GM21423 (cell line): Measurements from ENCODE around the gene CHDH.

Experiments used
- ATAC-seq: cut with Tn5 transposase; IDR thresholded peaks from one replicate; pipeline ENCODE4 v1.9.1; 2021; ENCODE audit warnings: mild to moderate bottlenecking, moderate library complexity; ENCODE audit not compliant: unreplicated experiment

The CHDH gene

DNA sequence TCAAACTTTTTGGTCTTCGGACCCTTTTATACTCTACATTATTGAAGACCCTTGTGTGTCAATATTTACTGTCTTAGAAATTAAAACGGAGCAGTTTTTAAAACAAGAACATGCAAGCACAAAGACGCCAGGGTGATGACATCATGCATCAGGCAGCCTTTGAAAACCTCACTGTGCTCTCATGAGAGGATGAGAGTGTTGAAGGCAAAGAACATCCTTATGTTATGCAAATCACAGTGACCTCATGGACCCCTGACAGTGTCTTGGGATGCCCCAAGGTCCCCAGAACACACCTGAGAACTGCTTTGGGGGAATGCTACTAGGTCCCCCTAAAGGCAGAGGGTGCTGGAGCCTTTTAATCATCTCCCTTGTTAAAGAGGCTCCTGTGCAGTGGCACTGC, 51.6 kb downstream of the CHDH start:
- no peak for ATAC-seq

DNA sequence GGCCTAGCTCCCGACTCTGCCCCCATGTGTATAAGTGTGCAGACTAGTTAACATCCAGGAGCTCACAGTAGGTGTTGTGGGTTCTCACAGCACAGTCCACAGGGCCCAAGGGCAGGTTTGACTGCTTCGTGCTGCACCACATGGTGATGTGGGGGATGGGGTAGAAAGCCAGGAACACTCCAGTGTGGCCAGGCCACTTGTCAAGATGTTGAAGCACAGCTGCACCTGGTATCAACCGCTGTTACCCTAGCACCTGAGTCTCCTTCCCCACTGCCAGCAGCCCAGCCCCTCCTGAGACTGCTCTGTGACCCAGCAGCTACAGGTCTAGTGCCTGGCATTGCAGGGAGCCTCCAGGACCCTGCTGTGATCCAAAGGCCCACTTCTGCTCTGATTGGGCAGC, 53.4 kb downstream of the CHDH start:
- ATAC-seq: no peak

DNA sequence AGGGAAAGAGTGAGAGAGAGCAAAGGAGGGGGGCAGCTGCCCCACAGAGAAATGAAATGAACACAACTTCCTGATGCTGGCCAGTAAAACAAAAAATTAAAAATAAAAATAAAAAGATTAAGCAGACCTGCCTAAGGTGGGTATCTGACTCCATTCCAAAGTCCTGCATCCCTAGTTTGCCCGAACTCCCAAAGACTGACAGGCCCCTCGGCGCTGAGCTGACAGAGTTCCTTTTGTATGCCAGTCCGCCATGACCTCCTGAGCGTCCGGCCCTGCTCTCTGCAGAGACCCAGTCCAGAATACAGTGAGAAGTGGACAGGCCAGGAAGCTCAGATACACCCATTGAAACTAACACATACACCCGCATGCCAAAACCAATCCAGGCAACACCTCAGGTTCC, 54.9 kb downstream of the CHDH start:
- no peak for ATAC-seq

DNA sequence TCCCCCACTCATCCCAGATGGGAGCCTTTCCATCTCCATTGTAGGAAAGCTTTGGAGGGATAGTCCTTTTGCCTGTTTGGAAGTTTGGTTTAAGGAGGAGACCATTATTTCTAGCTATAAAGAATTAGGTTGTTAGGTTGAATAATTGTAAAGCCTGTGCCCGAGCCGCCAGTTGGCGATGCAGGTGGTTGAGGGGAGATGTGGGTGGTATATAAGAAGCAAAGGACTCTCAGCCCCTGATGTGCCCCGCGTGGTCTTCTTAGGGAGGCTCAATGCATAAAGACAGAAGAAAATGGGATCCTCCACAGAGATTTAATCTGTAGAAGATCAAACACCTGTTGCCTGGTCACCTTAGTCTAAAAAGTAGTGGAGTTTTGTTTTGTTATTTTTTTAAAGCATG, 55.7 kb downstream of the CHDH start:
- ATAC-seq: no peak

GRCh38 chr3:53789459-53789858, 56.8 kb downstream of the CHDH start:
- no peak for ATAC-seq

- no peak for ATAC-seq
Measured at GRCh38 chr3:53788038-53788437, 58.2 kb downstream of the CHDH start.

- no peak for ATAC-seq
Measured at GRCh38 chr3:53787016-53787415, 59.2 kb downstream of the CHDH start.

DNA sequence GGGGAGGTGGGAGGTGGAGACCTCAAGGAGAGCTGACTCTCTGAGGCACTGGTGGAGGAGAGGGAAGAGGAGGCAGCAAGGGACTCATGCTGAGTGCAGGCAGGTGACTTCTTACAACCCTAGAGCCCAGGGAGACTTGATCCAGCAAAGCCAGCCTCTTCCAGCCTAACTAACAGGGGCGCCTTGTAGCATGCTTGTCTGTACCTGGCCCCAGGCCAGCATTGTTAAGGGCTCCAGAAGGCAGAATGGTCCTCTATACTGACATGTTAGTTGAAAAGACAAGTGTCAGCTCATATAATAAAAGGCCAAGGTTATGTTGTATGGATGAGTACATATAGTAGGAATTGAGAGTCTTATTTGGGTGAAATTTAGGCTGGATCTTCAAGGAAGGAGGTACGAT, 65.4 kb downstream of the CHDH start:
- no peak for ATAC-seq

GRCh38 chr3:53780171-53780570, 66.0 kb downstream of the CHDH start:
- ATAC-seq: no peak

GRCh38 chr3:53778153-53778552, 68.1 kb downstream of the CHDH start:
- ATAC-seq: no peak

DNA sequence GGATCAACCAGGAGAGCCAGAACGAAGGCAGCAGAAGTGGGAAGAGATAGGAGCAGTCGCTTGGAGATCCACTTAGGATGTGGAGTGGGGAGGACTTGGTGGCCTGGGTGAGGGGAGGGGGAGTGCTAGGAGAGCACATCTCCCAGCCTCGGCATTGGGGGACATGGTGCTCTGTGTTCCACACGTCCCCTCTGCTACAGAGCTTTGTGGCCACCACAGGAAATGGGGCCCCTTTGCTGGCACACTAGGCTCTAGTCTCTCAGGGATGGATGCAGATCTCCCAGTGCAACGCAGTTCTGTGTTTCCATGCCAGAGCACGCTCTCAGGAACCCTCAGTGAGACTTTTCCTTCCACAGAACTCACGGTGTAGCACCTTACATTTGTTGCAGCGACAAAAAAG, 68.8 kb downstream of the CHDH start:
- ATAC-seq: no peak

- ATAC-seq: no peak
Measured at GRCh38 chr3:53776494-53777101, 69.6 kb downstream of the CHDH start.

DNA sequence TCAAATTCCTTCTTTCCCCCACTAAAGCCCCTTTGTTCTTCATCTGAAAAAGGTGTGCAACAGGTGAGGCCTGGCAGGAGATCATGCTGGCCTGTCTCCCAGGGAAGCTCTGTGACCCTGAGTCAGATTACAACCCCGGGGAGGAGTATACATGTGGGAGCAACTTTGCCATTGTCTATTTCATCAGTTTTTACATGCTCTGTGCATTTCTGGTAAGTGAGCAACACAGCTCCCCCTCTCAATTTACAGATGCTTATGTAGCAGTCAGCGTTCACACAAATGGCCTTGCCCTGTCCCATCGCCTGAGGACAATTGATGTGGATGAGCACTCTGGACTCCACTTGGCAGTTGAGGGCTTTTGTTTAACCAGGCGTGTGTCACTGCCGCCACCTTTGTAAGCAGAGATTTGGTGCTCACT, 70.4 kb downstream of the CHDH start:
- no peak for ATAC-seq

DNA sequence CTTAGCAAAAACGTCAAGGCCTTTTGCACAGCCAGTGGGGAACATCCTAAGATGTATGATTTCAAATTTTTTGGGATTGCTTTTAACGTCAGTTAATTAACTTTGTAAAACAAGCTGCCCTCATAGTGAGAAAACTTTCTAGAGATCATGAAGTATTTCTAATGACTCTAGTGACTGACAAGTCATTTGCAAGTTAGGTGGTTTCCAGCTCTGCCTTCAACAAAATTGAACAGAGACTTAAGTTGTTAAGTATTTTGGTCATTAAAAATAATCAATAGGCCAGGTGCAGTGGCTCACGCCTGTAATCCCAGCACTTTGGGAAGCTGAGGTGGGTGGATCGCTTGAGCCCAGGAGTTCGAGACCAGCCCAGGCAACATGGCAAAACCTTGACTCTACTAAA, 71.2 kb downstream of the CHDH start:
- ATAC-seq: no peak

DNA sequence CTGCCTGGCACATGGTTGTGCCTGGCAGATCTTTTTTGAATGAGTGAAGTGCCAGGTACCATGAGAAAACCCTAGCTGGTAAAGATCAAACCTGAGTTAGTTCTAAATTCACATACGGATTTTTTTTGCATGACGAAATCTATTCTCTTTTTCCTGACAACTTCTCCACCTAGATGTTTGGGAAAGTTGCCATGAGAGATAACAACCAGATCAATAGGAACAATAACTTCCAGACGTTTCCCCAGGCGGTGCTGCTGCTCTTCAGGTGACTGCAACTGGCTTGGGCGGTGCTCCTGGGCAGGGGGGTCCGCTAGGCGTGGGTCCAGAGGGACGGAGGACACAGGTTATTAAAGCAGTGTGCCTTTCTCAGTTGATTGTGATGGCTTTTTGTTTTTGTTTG, 71.8 kb downstream of the CHDH start:
- ATAC-seq: no peak

DNA sequence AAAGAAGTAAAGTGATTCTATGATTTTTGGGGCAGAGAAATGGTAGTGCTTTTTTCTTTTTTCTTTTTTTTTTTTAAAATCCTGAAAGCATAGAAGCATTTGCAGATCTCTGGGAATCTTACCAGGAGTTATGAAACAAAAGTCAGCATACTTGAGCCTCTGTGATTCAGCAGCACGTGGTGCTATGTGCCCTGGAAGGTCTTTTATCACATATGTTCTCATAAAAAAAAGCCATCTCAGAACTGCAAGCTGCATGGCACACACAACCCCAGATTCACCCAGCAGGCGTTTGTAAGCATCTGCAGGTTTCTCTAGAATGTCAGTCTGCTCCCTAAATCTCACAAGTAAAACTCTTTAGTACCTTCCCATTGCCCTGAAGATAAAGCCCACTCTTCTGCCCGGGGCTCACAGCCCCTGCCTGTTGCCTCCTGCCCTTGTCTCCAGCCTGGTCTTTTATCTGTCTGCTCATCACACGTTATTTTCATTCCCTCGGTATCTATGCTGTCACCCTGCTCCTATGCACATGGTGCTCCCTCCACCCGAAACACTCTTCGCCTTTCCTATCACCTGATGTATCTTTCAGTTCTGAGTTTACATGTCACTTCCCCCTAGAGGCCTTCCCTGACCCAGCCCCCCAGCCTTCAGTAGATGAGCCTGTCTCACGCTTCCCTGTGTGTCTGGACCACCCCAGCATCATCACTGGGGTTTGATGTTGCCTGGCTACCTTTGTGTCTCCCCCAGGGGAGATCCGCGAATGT, 72.4 kb downstream of the CHDH start:
- peak; percentile 73 for ATAC-seq

DNA sequence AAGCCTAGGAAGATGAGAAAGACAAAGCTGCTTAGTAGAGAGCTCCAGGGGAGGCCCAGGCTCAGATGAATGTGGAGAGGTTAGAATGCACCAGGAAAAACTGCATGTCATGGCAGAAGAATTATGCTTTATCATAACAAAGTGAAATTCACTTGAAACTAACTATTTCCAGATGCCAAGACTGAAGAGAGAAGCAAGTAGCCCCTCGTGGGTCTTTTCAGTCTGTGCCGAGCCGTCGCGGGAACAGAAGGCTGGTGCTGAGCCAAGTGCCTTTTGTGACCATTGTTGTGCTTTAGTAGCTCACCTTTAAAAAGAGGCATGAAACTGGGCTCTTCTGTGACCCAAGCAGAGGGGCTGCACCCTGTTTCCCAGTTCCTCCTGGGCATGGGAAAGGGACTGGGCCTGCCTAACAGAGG, 73.2 kb downstream of the CHDH start:
- ATAC-seq: no peak

DNA sequence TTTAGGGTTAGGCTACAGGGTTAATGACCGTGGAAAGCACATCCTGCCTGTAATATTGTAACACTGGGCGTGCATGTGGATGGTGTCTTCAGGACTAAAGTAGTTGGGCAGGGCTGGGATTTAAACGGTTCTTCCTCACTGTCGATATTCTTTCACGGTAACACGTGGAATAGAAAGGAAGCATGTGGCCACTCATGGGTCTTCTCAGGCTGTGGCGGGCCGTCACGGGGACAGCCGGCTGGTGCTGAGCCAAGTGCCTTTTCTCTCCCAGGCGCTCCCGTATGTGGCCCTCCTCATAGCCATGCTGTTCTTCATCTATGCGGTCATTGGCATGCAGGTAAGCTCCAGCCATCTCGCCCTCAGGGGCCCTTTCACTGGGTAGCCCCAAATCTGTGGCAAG, 73.7 kb downstream of the CHDH start:
- no peak for ATAC-seq

- no peak for ATAC-seq
Measured at GRCh38 chr3:53768478-53769459, 77.5 kb downstream of the CHDH start.

- no peak for ATAC-seq
Measured at GRCh38 chr3:53766706-53767105, 79.5 kb downstream of the CHDH start.

DNA sequence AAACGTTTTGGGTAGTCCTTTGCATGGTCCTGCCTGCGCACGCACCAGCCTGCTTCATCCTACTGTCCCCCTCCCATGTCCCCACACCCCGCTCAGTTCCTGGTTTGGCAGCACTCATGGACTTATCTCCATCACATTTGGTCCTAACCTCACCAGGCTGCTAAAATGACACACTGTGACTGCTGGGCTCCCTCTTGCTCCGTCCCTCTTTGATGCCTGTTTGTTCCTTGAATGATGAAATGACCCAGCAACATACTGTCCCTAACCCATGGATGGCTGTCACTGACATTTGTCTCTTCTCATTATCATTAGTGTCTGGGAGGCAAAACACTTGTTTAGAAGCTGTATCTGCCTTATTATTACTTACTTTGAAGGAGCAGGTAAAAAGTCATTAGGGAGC, 80.5 kb downstream of the CHDH start:
- ATAC-seq: no peak
